ENCODE measurements around the gene MRPL18.
"Not testable (repeated sequence)": the region's sequence is repeated elsewhere in the genome, so short reads cannot be mapped to it uniquely, and the experiment has no call there.

Gene MRPL18

GRCh38 chr6:159777240-159777904 lies 12.9 kb upstream of the MRPL18 start:
- DNase-seq, result no peak

DNA sequence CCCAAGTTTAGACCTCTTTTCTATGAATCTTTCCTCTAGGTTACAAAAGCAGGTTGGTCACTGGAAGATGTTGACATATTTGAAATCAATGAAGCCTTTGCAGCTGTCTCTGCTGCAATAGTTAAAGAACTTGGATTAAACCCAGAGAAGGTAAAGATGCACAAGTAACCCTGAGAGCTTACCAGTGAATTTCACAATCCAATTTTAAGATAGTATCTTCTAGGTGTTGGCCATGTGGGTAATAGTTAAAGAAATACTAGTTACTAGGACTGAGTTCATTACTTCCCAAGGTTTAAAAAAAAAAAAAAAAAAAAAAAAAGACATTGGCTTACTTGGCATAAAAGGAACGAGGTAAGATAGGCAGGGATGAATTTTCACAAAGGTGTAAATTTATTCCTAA lies 12.1 kb upstream of the MRPL18 start:
- DNase-seq, result no peak

DNA sequence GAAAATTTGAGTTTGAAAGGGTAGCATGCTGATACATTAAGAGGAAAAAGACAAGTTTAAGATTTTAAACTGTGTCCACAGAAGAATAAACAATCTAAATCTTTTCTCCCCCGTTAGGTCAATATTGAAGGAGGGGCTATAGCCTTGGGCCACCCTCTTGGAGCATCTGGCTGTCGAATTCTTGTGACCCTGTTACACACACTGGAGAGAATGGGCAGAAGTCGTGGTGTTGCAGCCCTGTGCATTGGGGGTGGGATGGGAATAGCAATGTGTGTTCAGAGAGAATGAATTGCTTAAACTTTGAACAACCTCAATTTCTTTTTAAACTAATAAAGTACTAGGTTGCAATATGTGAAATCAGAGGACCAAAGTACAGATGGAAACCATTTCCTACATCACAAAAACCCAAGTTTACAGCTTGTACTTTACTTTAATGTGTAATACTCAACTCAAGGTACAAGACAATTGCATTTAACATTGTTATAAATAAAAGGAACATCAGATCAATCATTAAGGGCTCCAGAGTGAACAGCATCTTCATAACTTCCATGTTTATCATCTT lies 11.6 kb upstream of the MRPL18 start:
- DNase-seq, result no peak

GRCh38 chr6:159788276-159788675 lies 2.0 kb upstream of the MRPL18 start:
- no peak for DNase-seq

DNA sequence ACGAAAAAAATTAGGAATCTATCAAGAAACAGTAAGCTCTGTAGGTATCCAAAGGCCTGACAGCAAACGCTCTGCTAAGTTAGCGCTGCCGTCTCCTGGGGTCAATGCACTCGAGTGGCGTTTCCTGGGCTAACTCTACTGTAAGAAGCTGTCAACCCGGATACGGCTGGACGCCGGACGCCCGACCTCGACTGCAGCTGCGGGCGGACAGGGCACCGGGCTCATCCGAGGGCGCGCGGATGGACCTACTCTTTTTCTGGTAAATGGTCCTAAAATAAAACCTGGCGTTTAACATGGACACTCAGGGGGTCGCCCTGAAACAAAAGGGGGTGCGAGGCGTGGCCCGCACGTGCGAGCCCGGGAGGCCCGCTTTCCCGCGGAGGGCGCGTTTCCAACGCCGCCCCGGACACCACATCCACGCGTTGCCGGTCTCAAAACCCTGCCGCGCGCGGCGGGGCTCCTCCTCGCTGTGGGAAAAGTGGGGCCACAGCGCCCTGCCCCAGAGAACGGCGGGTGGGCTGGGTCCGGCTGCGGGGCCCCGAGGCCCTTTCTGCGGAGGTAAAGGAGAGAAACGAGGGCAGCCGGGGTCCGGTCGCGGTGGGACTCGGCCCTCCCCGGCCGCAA lies 1.4 kb upstream of the MRPL18 start:
- peak; percentile 4 for DNase-seq

DNA sequence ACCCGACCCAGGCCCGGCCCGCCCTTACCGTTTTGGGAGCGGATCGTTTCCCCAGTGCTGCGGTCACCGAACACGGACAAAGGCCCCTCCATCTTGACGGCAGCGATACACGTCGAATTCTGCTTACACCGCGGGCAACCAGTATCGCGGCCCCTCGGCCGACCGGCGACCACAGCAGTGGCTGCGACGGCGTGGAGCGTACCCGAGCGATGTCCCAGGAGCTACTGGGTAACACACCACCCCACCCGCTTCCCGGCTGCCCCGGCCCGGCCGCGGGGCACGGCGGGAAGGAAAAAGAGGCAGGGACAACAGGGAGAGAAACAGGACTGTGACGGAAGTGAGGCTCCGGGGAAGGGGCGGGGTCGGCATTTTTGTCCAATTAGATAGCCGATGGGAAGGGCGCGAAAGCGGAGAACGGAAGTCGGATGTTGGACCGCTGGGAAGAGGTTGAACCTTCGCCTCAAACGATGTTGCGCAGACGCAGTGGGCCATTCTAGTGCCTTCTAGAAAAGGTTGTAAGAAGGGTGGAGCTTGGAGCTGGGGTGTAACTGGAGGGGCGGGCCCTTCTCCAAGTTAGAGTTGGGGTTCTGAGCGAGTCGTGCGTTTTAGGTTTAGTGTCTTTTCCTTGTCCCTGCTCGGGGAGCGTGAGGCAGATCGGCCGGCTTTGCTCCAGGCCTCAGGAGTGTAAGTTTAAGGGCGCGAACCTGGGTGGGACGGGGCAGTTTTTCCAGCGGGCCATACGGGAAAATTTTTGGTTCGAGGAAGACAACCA lies 704 bp upstream of the MRPL18 start, which contains the start of gene TCP1:
TCP1 (minus strand) TSS at position 226 of the 772 bp plus-strand sequence; CDS start at position 92, 134 bp downstream.
- DNase-seq, result peak; percentile 99

- DNase-seq, result no peak
Observed at GRCh38 chr6:159790956-159791598, 810 bp downstream of the MRPL18 start.

DNA sequence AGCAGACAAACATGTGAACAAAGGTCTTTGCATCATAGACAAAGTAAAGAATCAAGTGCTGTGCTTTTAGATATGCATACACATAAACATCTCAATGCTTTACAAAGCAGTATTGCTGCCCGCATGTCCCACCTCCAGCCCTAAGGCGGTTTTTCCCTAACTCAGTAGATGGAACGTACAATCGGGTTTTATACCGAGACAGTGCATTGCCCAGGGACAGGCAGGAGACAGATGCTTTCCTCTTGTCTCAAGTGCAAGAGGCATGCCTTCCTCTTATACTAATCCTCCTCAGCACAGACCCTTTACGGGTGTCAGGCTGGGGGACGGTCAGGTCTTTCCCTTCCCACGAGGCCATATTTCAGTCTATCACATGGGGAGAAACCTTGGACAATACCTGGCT lies 4.7 kb downstream of the MRPL18 start:
- DNase-seq, result not testable (repeated sequence)

- DNase-seq, result no peak
Observed at GRCh38 chr6:159797554-159797953, 7.3 kb downstream of the MRPL18 start.

DNA sequence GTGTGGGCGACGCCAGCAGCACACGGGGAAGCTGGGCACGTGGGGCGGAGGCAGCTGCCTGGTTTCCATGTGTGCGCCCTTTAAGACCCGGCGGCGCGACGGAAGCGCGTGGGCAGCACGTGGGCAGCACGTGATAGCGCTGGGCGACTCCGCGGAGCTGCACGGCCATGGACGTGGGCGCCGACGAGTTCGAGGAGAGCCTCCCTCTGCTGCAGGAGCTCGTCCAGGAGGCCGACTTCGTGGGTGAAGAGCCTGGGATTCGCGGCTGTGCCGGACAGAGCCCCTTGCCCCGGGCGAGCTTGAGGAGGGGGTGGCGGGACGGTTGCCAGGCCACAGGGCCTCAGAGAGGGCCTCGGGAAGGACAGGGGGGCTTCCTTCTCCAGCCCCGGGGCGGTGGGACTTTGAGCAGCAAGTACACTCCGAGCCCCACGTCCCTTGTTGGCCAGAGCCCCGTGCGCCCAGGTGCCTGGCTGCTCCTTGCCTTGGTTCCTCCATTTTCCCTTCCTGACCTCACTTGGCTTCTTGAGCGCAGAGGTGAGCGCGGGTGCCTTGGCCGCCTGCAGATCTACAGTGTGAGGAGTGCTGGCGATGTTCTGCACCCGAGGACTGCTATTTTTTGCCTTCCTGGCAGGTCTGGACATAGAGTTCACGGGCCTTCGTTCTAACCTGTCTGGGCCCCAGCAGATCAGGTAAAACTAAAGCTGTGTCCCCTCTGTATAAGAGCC lies 10.0 kb downstream of the MRPL18 start, which contains the start of gene PNLDC1:
PNLDC1 (plus strand) TSS at position 136 of the 725 bp plus-strand sequence; CDS start at position 168, 32 bp downstream.
- no peak for DNase-seq

DNA sequence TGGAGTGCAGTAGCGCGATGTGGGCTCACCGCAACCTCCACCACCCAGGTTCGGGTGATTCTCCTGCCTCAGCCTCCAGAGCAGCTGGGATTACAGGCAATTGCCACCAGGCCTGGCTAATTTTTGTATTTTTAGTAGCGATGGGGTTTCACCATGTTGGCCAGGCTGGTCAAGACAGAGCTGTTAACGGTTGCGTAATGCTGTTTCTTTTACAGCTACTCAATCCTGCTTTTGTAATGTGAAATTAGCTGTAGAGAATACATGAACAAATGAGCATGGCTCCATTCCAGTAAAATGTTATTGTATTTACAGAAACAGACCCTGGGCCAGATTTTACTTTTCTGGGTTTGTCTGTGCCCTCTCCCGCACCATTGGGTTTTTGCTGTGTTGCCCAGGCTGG lies 11.7 kb downstream of the MRPL18 start:
- DNase-seq, result no peak

GRCh38 chr6:159804504-159804903 lies 14.2 kb downstream of the MRPL18 start:
- DNase-seq, result no peak

- DNase-seq, result no peak
Observed at GRCh38 chr6:159805440-159806020, 15.3 kb downstream of the MRPL18 start.

- DNase-seq, result no peak
Observed at GRCh38 chr6:159806021-159806458, 15.8 kb downstream of the MRPL18 start.

DNA sequence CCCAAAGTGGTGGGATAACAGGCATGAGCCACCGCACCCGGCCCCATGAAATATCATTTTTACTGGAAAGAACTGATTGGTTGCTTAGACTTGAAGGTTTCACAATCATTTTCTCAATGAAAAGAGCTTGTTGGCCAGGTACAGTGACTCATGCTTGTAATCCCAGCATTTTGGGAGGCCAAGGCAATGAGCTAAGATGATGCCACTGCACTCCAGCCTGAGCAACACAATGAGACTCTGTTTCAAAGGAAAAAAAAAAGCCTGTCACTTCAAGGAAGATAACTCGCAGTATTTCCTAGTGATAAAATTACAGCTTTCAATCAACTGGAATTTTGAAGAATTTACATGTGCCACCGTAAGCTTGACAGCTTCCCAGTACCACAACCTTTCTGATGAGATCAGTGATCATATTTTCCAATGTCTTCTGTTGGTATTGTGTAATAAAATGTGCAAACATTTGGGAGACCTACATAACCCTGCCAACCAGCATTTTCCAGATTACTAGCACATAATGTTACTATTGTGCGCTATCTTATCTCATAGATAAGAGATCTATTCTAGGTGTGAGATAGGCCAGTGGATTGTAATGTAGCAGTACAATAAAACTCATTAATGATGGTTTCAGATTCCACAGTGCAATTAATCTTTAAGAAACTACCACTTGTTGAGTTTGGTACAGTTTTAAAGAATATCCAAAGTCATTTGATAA lies 17.0 kb downstream of the MRPL18 start:
- no peak for DNase-seq

DNA sequence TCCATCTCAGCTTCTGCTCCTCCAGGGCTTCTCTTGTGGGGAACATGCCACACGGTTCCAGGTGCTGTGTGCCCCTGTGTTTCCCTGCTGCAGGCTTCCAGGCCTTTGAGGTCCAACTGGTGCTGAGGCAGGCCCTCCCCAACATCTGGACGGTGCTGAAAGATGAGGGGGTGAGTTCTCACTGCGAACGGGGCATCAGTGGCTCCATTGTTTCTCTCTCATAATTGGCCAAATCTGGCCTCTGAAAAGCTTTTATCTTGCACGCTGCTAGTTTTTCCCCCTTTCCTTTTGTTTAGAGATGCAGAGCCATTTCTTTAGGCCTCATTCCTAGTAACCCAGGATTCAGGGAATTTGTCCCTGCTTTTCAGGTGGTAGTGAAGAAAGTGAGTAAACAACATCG lies 18.4 kb downstream of the MRPL18 start:
- no peak for DNase-seq

- no peak for DNase-seq
Observed at GRCh38 chr6:159809149-159809548, 18.9 kb downstream of the MRPL18 start.

DNA sequence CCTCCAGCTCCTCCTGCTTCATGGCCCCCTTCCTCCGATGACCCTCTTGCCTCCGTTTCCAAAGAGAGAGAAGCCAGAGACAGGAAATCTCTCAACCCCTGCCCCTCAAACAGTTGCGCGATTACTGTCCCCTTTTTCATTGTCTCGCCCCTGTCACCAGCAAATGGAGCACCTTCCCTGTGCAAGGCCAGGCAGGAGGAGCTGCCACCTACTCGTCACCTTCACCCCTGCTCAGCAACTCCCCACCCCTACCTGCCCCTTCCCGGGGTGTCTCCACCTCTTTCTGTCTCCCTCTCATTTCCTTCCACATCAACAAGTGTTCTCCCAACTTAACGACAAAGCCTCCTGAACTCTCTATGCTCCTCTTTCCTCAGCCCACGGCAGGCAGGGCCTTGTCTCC lies 23.5 kb downstream of the MRPL18 start:
- DNase-seq, result no peak

DNA sequence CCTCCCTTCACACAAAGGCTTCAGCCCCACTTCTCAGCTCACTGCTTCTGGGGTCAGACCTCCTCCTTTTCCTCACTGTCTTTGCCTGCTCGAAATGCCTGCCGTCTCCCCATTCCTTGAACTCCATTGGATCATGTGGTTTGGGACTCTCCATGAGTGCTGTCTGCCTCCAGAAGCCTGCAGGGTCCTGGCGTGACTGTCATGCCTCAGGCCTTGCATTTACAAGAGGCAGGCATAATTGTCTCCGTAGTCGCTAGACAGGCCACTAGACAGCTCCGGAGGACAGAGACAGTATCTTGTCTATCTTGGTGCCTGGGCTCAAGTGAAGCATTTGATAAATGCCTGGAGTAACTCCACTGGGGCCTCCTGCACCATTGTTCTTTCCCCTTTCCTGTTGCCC lies 25.1 kb downstream of the MRPL18 start:
- no peak for DNase-seq

DNA sequence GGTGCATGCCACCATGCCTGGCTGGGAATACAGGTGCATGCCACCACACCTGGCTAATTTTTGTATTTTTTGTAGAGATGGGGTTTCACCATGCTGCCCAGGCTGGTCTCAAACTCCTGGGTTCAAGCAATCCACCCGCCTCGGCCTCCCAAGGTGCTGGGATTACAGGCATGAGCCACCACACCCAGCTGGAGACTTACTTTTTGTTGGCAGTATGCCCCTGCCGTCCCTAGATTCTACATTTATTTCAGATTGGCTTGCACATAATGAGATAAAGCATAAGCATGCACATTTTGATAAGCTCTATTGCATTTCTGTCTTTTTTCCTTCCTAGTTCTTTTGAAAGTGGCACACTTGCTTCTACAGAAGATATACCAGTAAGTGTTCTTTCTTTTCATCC lies 26.5 kb downstream of the MRPL18 start:
- not testable (repeated sequence) for DNase-seq
